Parathyroid adenoma (tissue), 2 donors: Measurements from ENCODE around the gene TMEM62.
A peak's percentile ranks its signal among the peaks of the same experiment; 100 is the strongest.

Source experiments
- H2AFZ ChIP-seq: fragments of 300-600 bp; sonication (generic); one replicate; pipeline ENCODE4 v1.7.0; 2017; ENCODE audit warnings: antibody characterized with exemption, mild to moderate bottlenecking
- H3K27ac ChIP-seq: fragments of 300-600 bp; sonication (generic); one replicate; pipeline ENCODE4 v1.7.0; 2017
- H3K27me3 ChIP-seq: fragments of 300-600 bp; sonication (generic); one replicate; pipeline ENCODE4 v1.7.0; 2017; ENCODE audit warnings: low read length; ENCODE audit not compliant: control insufficient read depth, insufficient read depth
- H3K36me3 ChIP-seq: fragments of 300-600 bp; sonication (generic); one replicate; pipeline ENCODE4 v1.7.0; 2017; ENCODE audit warnings: low read length; ENCODE audit not compliant: control insufficient read depth, insufficient read depth
- H3K4me1 ChIP-seq: fragments of 300-600 bp; sonication (generic); one replicate; pipeline ENCODE4 v1.7.0; 2017; ENCODE audit warnings: control low read depth
- H3K4me2 ChIP-seq: fragments of 300-600 bp; sonication (generic); one replicate; pipeline ENCODE4 v1.7.0; 2017; ENCODE audit warnings: low read length
- H3K4me3 ChIP-seq: fragments of 300-600 bp; sonication (generic); one replicate; pipeline ENCODE4 v1.7.0; 2017; ENCODE audit warnings: low read depth, low read length
- H3K79me2 ChIP-seq: fragments of 300-600 bp; sonication (generic); one replicate; pipeline ENCODE4 v1.7.0; 2017; ENCODE audit warnings: control low read depth
- H3K9ac ChIP-seq: fragments of 300-600 bp; sonication (generic); one replicate; pipeline ENCODE4 v1.7.0; 2017; ENCODE audit warnings: mild to moderate bottlenecking
- H3K9me3 ChIP-seq: fragments of 300-600 bp; sonication (generic); one replicate; pipeline ENCODE4 v1.7.0; 2017; ENCODE audit warnings: low read length; ENCODE audit not compliant: control insufficient read depth
- CTCF ChIP-seq: fragments of 300-600 bp; sonication (generic); IDR thresholded peaks from one replicate; pipeline ENCODE4 v1.7.0; 2017; ENCODE audit warnings: antibody characterized with exemption, mild to moderate bottlenecking
- donor health status: primary hyperparathyroidism.

The TMEM62 gene

GRCh38 chr15:43105077-43105736 is 28.2 kb upstream of the TMEM62 start:
- H3K9me3 ChIP-seq: no peaks in the 10 kb centered on the region
- H3K36me3 ChIP-seq: no peaks in the 10 kb centered on the region
- H3K4me3 ChIP-seq: peak overlapping the region; percentile 78
- H3K4me2 ChIP-seq: peak overlapping the region; percentile 96
- H3K9ac ChIP-seq: peak overlapping the region; percentile 28
- peak overlapping the region; percentile 90 for H2AFZ ChIP-seq
- no peaks in the 10 kb centered on the region for H3K4me1 ChIP-seq
- TF ChIP-seq CTCF: no peak
- peak overlapping the region; percentile 87 for H3K27ac ChIP-seq
- peaks cover 11% of the 10 kb centered on the region for H3K79me2 ChIP-seq
- no peaks in the 10 kb centered on the region for H3K27me3 ChIP-seq

- no peak for TF ChIP-seq CTCF
- Histone ChIP-seq H3K27me3 (no peaks in the 10 kb centered on the region), H3K4me3 (peak within 1 kb of the TSS; percentile 78), H3K4me1 (no peaks in the 10 kb centered on the region), H3K36me3 (no peaks in the 10 kb centered on the region), H3K79me2 (peaks cover 11% of the 10 kb centered on the region), H3K4me2 (peak within 1 kb of the TSS; percentile 96), H3K9ac (peak within 1 kb of the TSS; percentile 53), H3K27ac (peak within 1 kb of the TSS; percentile 87), H3K9me3 (no peaks in the 10 kb centered on the region), H2AFZ (peak within 1 kb of the TSS; percentile 90)
Measured at GRCh38 chr15:43105778-43106485, 27.5 kb upstream of the TMEM62 start, which contains the start of gene UBR1. UBR1 (minus strand) TSS chr15:43106038; CDS start chr15:43106022, 16 bp downstream.

GRCh38 chr15:43106486-43106829 is 26.9 kb upstream of the TMEM62 start:
- Histone ChIP-seq H3K27ac (peak overlapping the region; percentile 87), H3K9me3 (no peaks in the 10 kb centered on the region), H3K4me2 (peak overlapping the region; percentile 96), H2AFZ (peak overlapping the region; percentile 90), H3K4me3 (peak overlapping the region; percentile 78), H3K36me3 (no peaks in the 10 kb centered on the region), H3K9ac (peak overlapping the region; percentile 53), H3K79me2 (peaks cover 11% of the 10 kb centered on the region), H3K4me1 (no peaks in the 10 kb centered on the region), H3K27me3 (no peaks in the 10 kb centered on the region)
- no peak for TF ChIP-seq CTCF

- no peak for TF ChIP-seq CTCF
- H3K4me1 ChIP-seq: no peaks in the 10 kb centered on the region
- no peaks in the 10 kb centered on the region for H3K27me3 ChIP-seq
- H3K4me3 ChIP-seq: no peak overlapping the region
- no peak overlapping the region for H2AFZ ChIP-seq
- H3K79me2 ChIP-seq: peaks cover 11% of the 10 kb centered on the region
- no peak overlapping the region for H3K27ac ChIP-seq
- H3K9me3 ChIP-seq: no peaks in the 10 kb centered on the region
- H3K4me2 ChIP-seq: no peak overlapping the region
- H3K36me3 ChIP-seq: no peaks in the 10 kb centered on the region
- no peak overlapping the region for H3K9ac ChIP-seq
Measured at GRCh38 chr15:43107751-43108150, 25.6 kb upstream of the TMEM62 start.
